ENCODE results near the gene GFY.

Gene GFY

DNA sequence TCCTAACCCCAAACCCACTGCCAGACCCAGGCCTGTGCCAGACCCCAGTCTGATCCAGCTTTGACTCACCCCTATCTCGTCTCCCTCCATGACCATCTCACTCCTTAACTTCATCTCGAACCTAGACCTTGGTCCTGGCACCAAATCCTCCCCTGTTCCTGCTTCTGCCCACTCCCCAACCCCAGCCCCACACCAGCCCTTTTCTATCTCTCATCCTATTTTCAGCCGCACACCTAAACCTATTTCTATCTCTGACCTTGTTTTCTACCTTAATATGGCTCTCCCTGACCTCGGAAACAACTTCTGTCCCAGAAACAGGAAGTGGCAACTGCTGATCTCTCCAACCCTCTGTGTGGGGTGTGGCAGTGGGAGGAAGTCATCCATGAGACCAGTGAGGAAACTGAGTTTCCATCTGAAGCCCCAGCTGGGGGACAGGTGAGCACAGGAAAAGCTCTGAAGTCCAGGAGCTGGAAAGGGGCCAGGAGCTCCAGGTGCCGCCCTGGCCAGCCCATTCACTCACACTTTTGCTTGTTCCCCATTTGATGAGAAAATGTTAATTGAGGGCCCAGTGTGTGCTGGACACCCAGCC, 15.7 kb upstream of the GFY start:
- no peaks in the 10 kb centered on the region for H3K9me3 ChIP-seq (ENCODE audit: control insufficient read depth, insufficient read depth, low read length)
- H3K27me3 ChIP-seq (ENCODE audit: control insufficient read depth, insufficient read depth, low read length), result no peaks in the 10 kb centered on the region
- no peaks in the 10 kb centered on the region for H3K36me3 ChIP-seq (ENCODE audit: control insufficient read depth, insufficient read depth, low read length)
- no peak overlapping the region for H3K4me3 ChIP-seq (ENCODE audit: low read depth, low read length)
- no peak overlapping the region for H3K27ac ChIP-seq (ENCODE audit: low read depth, low read length)
- peaks cover 1% of the 10 kb centered on the region for H3K4me1 ChIP-seq (ENCODE audit: control insufficient read depth, insufficient read depth, low read length)
- no peak overlapping the region for H3K9ac ChIP-seq (ENCODE audit: low read depth, low read length)

DNA sequence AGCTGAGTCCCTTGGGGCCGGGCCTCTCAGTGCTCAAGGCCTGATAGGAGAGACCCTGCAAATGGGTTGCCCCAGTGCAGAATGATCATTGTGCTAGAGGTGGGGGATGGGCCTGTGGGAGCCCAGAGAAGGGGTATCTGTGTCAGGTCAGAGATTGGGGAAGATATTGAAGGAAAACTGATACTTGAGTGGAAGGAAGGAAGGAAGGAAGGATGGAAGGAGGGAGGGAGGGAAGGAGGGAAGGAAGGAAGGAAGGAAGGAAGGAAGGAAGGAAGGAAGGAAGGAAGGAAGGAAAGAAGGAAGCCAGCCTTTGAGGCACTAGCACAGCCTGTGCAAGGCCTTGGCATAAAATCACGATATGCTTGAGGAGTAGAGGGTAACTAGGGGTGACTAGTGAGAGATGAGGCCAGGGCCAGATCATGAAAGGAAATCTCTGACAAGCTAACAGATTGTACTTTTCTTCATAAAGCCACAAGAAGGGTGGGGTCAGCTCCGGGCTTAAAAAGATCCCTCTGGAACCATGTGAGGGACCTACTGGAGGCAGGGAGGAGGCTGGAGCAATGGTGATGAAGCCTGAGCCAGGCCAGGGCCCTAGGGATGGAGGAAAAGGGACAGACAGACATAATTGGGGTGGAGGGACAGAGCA, 13.4 kb upstream of the GFY start:
- H3K4me1 ChIP-seq (ENCODE audit: control insufficient read depth, insufficient read depth, low read length), result peaks cover 11% of the 10 kb centered on the region; the same call in 1 of the 2 replicates
- no peaks in the 10 kb centered on the region for H3K9me3 ChIP-seq (ENCODE audit: control insufficient read depth, insufficient read depth, low read length)
- no peak overlapping the region for H3K4me3 ChIP-seq (ENCODE audit: low read depth, low read length)
- H3K9ac ChIP-seq (ENCODE audit: low read depth, low read length), result no peak overlapping the region
- no peak overlapping the region for H3K27ac ChIP-seq (ENCODE audit: low read depth, low read length)
- H3K36me3 ChIP-seq (ENCODE audit: control insufficient read depth, insufficient read depth, low read length), result no peaks in the 10 kb centered on the region
- no peaks in the 10 kb centered on the region for H3K27me3 ChIP-seq (ENCODE audit: control insufficient read depth, insufficient read depth, low read length)

DNA sequence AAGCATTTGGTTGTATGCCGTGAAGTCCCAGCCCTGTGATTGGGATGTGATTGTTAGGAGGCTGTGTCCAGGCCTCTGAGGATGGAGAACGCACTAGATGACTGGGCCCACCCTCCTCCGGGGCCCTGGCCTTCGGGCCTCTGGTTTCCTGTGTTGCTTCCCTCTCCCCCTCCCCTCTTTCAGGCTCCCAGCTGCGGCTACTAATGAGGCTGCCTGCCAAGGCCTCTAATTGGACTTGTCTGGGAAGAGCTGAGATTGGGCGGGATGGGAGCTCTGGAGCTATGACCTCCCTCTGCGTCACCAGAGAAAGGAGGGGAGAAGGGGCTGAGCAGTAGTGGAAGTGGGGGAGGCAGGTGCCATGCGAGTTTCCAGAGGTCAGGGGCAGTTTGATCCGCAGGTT, 11.8 kb upstream of the GFY start:
- Histone ChIP-seq H3K27me3 (ENCODE audit: control insufficient read depth, insufficient read depth, low read length) (no peaks in the 10 kb centered on the region), H3K4me3 (ENCODE audit: low read depth, low read length) (no peak overlapping the region), H3K36me3 (ENCODE audit: control insufficient read depth, insufficient read depth, low read length) (no peaks in the 10 kb centered on the region), H3K4me1 (ENCODE audit: control insufficient read depth, insufficient read depth, low read length) (peaks cover 12% of the 10 kb centered on the region; the same call in 1 of the 2 replicates), H3K27ac (ENCODE audit: low read depth, low read length) (no peak overlapping the region), H3K9me3 (ENCODE audit: control insufficient read depth, insufficient read depth, low read length) (no peaks in the 10 kb centered on the region), H3K9ac (ENCODE audit: low read depth, low read length) (no peak overlapping the region)

DNA sequence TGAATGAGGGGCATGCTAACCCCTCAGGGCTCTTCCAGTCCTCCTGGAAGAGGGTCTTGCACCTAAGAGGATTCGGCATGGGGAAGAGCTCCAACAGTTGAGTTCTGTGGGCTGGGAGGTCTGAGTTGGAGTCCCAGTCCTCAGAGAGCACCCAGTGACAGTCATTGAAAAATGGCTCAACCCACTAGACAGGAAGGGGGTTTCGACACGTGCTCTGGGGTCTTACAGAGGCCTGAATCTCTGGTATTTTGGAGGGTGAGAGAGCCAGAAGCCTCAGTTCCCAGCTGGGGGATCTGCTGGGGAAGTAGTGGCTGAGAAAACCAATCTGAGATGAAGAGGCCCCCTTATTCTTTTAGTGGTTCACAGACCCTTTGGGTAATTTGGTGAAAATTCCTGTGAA, 10.9 kb upstream of the GFY start:
- Histone ChIP-seq H3K9me3 (ENCODE audit: control insufficient read depth, insufficient read depth, low read length) (no peaks in the 10 kb centered on the region), H3K27me3 (ENCODE audit: control insufficient read depth, insufficient read depth, low read length) (no peaks in the 10 kb centered on the region), H3K9ac (ENCODE audit: low read depth, low read length) (no peak overlapping the region), H3K27ac (ENCODE audit: low read depth, low read length) (no peak overlapping the region), H3K4me3 (ENCODE audit: low read depth, low read length) (no peak overlapping the region), H3K36me3 (ENCODE audit: control insufficient read depth, insufficient read depth, low read length) (no peaks in the 10 kb centered on the region), H3K4me1 (ENCODE audit: control insufficient read depth, insufficient read depth, low read length) (peaks cover 12% of the 10 kb centered on the region; the same call in 1 of the 2 replicates)

DNA sequence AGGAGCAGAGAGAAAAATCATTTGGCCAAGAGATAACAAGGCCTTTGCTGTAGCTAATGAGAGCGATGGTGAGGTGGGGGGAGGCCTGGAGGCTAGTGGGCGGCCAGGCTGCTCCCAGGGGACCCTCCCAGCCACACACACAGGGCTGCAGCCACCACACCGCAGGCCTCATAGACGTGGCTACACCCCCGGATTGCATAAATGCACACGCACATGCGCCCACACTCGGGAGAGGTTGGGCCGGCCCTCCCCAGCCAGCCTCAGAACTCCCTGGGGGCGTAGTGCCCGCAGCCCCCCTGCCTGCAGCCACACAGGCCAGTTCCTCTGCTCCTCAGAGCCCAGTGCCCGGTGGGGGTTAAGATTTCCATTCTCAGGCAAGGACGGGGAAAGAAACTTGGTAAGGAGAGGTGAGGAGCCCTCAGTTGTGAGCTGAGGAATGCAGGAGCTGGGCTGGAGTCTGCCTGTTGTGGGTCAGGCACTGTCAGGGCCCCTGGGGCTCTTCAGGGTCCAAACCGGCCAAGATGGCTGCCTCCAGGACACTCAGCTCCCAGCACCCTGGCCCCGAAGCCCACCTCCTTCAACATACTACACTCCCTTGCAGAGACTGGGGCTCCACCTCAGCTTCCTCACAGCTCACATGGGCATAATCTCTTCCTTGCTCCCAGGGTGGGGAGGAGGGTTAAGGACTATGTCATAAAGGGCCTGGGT, 9.9 kb upstream of the GFY start:
- Histone ChIP-seq H3K36me3 (ENCODE audit: control insufficient read depth, insufficient read depth, low read length) (no peaks in the 10 kb centered on the region), H3K4me3 (ENCODE audit: low read depth, low read length) (no peak overlapping the region), H3K27ac (ENCODE audit: low read depth, low read length) (peak overlapping the region; percentile 2), H3K9me3 (ENCODE audit: control insufficient read depth, insufficient read depth, low read length) (no peaks in the 10 kb centered on the region), H3K27me3 (ENCODE audit: control insufficient read depth, insufficient read depth, low read length) (no peaks in the 10 kb centered on the region), H3K9ac (ENCODE audit: low read depth, low read length) (no peak overlapping the region), H3K4me1 (ENCODE audit: control insufficient read depth, insufficient read depth, low read length) (peaks cover 13% of the 10 kb centered on the region; the same call in 1 of the 2 replicates)

DNA sequence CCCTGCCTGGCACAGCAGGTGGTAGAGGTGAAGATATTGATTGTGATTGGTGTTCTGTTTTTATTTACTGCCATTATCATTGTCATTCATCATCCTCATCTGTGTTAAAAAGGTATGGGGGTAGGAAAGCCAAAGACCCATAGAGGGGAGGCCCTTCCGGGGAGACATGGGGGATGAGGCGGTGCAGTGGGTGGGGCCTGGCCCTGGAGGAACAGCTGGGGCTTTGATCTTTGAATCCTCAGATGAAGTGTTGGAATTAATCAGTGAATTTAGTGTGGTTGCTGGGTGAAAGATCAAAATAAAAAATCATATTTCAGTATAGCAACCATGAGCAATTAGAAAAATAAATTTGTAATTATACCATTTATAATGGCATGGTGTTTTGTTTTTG, 9.4 kb upstream of the GFY start:
- Histone ChIP-seq H3K4me3 (ENCODE audit: low read depth, low read length) (no peak overlapping the region), H3K36me3 (ENCODE audit: control insufficient read depth, insufficient read depth, low read length) (no peaks in the 10 kb centered on the region), H3K9me3 (ENCODE audit: control insufficient read depth, insufficient read depth, low read length) (no peaks in the 10 kb centered on the region), H3K4me1 (ENCODE audit: control insufficient read depth, insufficient read depth, low read length) (peaks cover 18% of the 10 kb centered on the region; the same call in 1 of the 2 replicates), H3K9ac (ENCODE audit: low read depth, low read length) (no peak overlapping the region), H3K27me3 (ENCODE audit: control insufficient read depth, insufficient read depth, low read length) (no peaks in the 10 kb centered on the region), H3K27ac (ENCODE audit: low read depth, low read length) (no peak overlapping the region)

DNA sequence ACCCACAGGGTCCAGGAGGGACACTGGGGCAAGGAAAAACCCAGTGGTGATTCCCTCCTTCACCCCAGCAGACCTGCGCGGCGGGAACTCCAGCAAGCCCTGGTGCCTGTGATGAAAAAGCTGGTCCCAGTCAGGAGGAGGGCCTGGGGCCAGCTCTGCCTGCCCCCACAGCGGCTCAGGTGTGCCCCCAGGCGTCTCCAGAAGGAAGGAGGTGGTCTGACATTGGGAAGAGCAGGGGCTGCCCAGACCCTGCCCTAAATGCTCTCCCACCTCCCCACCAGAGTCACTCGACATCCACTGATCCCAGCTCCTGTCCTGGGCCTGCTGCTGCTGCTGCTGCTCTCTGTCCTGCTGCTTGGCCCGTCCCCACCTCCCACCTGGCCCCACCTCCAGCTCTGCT, 8.1 kb upstream of the GFY start:
- no peak overlapping the region for H3K4me3 ChIP-seq (ENCODE audit: low read depth, low read length)
- H3K27me3 ChIP-seq (ENCODE audit: control insufficient read depth, insufficient read depth, low read length), result peaks cover 9% of the 10 kb centered on the region
- no peak overlapping the region for H3K27ac ChIP-seq (ENCODE audit: low read depth, low read length)
- H3K9me3 ChIP-seq (ENCODE audit: control insufficient read depth, insufficient read depth, low read length), result no peaks in the 10 kb centered on the region
- H3K9ac ChIP-seq (ENCODE audit: low read depth, low read length), result no peak overlapping the region
- peaks cover 18% of the 10 kb centered on the region; the same call in 1 of the 2 replicates for H3K4me1 ChIP-seq (ENCODE audit: control insufficient read depth, insufficient read depth, low read length)
- no peaks in the 10 kb centered on the region for H3K36me3 ChIP-seq (ENCODE audit: control insufficient read depth, insufficient read depth, low read length)

DNA sequence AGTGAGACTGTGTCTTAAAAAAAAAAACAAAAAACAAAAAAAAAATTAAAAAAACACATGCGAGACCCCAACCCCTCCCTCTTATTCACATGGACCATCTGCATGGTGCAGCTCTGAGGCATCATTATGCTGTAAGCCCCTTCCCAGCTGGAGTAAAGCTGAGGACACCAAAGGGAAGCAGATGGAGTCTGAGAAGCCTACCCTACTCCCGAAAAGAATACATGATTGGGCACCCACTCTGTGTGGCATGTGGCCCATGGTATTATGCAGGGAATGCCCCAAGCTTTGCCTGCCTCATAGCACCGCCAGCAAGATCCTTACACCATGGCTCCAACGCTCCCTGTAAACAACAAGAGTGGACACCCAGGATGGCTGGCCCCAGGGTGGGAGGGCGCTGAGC, 6.7 kb upstream of the GFY start:
- H3K36me3 ChIP-seq (ENCODE audit: control insufficient read depth, insufficient read depth, low read length), result no peaks in the 10 kb centered on the region
- H3K9me3 ChIP-seq (ENCODE audit: control insufficient read depth, insufficient read depth, low read length), result no peaks in the 10 kb centered on the region
- H3K4me1 ChIP-seq (ENCODE audit: control insufficient read depth, insufficient read depth, low read length), result peaks cover 20% of the 10 kb centered on the region; the same call in 1 of the 2 replicates
- no peak overlapping the region for H3K9ac ChIP-seq (ENCODE audit: low read depth, low read length)
- H3K4me3 ChIP-seq (ENCODE audit: low read depth, low read length), result no peak overlapping the region
- peaks cover 23% of the 10 kb centered on the region for H3K27me3 ChIP-seq (ENCODE audit: control insufficient read depth, insufficient read depth, low read length)
- H3K27ac ChIP-seq (ENCODE audit: low read depth, low read length), result no peak overlapping the region

DNA sequence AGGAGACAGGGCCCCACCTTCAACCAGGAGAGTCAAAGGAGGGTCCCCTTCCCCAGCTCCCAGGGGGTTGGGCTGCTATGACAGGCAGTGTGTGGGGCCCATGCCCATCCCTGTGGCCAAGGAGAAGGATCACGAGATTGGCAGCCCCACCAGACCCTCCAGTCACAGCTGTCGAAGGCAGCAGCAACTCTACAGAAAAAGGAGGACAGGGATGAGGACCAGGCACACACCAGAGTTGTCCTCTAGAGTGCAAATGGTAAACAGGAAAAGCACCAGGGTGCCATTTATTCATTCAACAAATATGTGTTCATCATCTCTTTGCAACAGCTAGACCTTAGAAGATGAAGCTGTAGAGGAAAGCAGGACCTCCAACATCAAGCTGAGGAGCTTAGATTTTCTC, 6.0 kb upstream of the GFY start:
- H3K4me3 ChIP-seq (ENCODE audit: low read depth, low read length), result no peak overlapping the region
- peaks cover 30% of the 10 kb centered on the region for H3K27me3 ChIP-seq (ENCODE audit: control insufficient read depth, insufficient read depth, low read length)
- peaks cover 24% of the 10 kb centered on the region; the same call in 1 of the 2 replicates for H3K4me1 ChIP-seq (ENCODE audit: control insufficient read depth, insufficient read depth, low read length)
- no peaks in the 10 kb centered on the region for H3K9me3 ChIP-seq (ENCODE audit: control insufficient read depth, insufficient read depth, low read length)
- no peak overlapping the region for H3K27ac ChIP-seq (ENCODE audit: low read depth, low read length)
- no peaks in the 10 kb centered on the region for H3K36me3 ChIP-seq (ENCODE audit: control insufficient read depth, insufficient read depth, low read length)
- no peak overlapping the region for H3K9ac ChIP-seq (ENCODE audit: low read depth, low read length)

DNA sequence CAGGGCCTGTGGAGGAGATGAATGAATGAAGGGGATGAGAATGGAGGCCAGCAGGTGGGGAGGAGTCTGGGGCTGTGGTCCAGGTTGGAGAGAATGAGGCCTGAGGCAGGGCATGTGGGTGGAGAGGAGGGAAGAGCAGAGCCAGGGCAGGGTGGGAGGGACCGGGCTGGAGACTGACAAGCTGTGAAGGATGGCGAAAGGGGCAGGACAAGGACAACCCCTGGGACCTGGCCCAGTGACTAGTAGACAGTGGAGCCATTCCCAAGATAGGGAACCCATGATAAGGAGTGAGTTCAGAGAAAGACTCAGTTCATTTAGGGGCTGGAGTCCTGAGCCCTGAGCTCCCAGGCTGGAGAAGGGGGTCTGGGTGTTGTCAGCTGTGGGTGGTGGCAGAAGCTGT, 5.0 kb upstream of the GFY start:
- peaks cover 20% of the 10 kb centered on the region; the same call in 1 of the 2 replicates for H3K4me1 ChIP-seq (ENCODE audit: control insufficient read depth, insufficient read depth, low read length)
- no peak overlapping the region for H3K9ac ChIP-seq (ENCODE audit: low read depth, low read length)
- H3K27me3 ChIP-seq (ENCODE audit: control insufficient read depth, insufficient read depth, low read length), result peaks cover 40% of the 10 kb centered on the region
- H3K36me3 ChIP-seq (ENCODE audit: control insufficient read depth, insufficient read depth, low read length), result no peaks in the 10 kb centered on the region
- no peak overlapping the region for H3K4me3 ChIP-seq (ENCODE audit: low read depth, low read length)
- H3K27ac ChIP-seq (ENCODE audit: low read depth, low read length), result no peak overlapping the region
- no peaks in the 10 kb centered on the region for H3K9me3 ChIP-seq (ENCODE audit: control insufficient read depth, insufficient read depth, low read length)
